Measurements from ENCODE around the gene CPNE9.

CPNE9 gene, protein sequence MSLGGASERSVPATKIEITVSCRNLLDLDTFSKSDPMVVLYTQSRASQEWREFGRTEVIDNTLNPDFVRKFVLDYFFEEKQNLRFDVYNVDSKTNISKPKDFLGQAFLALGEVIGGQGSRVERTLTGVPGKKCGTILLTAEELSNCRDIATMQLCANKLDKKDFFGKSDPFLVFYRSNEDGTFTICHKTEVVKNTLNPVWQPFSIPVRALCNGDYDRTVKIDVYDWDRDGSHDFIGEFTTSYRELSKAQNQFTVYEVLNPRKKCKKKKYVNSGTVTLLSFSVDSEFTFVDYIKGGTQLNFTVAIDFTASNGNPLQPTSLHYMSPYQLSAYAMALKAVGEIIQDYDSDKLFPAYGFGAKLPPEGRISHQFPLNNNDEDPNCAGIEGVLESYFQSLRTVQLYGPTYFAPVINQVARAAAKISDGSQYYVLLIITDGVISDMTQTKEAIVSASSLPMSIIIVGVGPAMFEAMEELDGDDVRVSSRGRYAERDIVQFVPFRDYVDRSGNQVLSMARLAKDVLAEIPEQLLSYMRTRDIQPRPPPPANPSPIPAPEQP

DNA sequence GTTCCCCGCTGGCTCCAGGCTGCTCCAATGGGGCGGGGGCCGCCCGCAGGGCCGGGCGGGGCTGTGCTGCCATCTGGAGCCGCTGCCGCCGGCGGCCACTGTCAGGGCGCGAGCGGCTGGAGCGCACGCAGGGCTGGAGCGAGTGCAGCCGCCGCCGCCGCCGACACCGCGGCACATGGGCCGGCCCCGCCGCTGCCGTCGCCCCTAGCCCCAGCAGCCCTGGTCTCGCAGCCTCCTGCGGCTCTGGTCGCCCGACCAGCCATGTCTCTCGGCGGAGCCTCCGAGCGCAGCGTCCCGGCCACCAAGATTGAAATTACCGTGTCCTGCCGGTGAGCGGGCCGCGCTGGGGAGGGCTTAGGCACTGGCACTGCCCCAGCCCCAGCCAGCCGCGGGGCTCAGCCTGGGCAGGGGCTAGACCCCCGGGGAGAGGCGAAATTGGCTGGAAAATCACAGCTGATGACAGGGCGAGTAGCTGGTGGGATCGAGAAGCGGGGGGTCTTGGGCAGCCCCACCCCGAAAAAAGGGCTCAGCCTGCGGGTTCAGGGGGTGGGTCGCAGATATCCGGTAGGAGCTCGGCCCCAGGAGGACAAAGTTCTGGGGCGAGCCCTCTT, at the start of gene CPNE9:
Gene CPNE9 (plus strand): TSS at position 98 of the 611 bp plus-strand sequence. CDS start 164 bp downstream, at position 262.
- DNase-seq: peak; percentile 14

DNA sequence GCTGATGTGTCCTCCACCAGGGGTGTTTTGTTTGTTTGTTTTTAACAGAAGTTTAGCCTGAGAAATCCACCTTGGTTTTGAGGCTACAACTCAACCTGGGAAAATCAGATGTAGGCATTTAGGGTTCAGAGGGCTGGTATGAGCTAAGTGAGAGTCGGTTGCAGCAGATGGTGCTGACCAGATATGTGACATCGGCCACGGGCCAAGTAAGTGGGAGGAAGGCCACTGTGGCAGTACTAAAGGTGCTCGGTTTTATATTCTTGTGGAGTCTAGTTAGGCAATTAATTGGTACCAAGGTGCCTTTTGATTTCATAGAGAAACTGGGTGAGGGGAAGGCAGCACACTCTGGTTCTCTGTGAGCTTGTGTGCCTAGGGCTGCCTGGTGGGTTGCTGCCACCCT, 43.8 kb upstream of the CPNE9 start:
- no peak for DNase-seq

DNA sequence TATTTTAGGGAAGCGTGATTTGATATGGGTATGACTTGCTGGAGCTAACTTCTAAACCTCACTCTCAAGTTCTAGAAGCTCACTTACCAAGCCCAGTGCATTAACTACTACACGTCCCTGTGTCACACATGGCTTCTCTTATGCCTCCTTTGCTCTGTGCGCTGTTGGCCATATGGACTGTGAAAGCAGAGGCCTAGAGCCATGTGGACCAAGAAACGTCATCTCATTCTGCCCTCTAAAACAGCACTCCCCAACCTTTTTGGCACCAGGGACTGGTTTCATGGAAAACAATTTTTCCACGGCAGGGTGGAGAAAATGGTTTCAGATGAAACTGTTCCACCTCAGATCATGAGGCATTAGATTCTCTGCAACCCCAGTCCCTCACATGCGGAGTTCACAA, 42.7 kb upstream of the CPNE9 start:
- no peak for DNase-seq

DNA sequence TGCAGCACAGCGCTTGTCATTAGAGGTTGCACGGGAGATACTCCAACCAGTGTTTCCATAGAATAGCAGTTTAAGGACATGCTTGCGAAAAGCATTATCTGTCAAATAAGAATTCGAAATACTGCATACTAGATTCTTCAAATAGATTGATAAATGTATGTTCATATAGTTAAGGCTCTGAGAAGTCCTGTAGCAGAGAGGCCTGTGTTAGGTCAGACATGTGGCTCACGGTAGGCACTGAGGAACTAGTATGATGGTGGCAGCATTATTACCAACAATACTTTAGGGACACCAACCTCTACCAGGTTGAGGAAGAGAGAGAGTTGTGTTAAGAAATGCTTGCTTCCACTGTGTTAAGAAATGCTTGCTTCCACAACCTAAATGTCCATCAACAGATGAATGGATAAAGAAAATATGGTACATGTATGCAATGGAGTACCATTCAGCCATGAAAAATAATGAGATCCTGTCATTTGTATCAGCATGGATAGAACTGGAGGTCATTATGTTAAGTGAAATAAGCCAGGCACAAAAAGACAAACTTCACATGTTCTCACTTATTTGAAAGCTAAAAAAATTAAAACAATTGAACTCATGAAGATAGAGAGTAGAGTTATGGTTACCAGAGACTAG, 39.4 kb upstream of the CPNE9 start:
- no peak for DNase-seq

DNA sequence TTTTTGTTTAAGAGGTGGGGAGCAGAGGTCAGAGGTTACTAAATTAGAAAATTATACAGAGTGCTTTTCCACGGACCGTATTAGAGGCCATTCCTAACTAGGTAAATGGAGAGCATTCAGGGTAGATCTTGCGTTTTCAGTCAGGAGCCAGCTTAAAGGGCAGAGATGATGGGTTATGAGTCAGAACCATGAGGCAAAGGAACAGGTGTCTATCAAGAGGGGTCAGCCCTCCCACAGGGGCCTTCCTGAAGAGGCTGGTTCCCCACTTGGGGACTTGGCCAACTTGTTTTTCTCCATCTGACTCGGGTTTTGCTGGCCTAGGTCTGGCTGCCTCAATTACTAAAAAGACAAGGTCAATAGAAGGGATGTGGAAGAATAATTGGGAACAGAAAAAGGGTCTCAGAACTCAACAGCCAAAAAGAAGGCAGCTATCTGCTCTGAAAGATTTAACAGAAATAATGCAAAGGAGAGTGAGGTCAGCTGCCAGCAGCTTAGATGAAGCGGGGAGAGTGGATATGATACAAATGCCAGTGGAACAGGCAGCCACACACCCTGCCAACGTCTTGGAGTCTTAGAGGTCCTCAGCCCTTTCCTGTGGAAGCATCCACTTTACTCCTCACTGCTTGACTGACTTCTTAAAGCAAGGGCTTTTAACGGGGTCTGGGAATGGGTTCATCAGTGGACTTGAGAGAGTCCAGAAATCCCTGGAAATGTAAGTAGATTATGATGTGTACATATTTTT, 36.8 kb upstream of the CPNE9 start:
- DNase-seq: no peak

DNA sequence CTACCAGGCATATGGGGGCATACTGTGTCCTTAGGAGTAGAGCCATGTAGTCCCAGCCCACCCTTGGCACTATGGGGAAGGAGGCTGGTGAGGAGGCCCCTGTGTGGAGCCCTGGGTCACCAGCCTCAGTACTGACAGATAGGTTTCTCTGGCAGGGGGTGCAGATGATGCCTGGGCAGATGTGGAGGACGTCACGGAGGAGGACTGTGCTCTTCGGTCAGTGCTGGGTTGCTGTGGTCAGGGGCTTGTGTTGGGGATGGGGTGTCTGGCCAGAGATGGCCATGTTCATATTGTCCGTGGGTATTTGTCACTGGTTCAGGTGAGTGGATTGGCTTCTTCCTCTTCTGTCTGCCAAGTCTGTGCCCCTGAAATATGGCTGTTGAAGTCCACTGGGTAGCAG, 34.4 kb upstream of the CPNE9 start:
- DNase-seq: no peak

DNA sequence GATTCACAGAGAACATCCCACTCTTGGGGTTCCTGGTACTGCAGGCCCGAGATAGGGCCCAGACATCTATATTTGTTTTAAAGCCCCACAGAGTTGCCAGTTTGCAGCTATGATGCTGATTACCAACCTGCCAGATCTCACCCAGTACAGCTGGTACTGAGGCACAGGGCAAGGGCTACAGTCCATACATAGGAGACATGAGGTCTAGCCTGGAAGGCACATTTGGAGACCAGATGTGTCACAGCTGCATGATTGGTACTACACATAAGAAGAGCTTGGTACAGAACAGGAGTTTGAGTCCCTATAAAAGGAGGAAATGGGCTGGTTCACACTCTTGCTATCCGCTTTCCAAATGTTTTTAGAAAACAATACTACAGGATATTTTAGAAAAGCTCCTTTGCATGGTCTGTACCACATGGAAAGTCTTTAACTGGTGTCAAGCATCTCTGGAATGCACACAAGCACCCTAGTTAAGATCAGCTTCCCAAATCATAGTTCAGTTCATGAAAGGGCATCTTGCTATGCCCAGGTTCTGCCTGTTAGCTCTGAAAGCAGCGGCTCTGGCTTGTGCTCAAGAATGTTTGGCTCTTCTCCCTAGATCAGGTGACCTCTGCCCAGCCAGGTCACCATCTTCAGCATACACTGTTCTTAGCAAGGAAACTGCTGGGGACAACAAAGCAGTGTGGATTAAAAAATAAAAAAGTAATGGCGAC, 33.8 kb upstream of the CPNE9 start:
- DNase-seq: no peak

DNA sequence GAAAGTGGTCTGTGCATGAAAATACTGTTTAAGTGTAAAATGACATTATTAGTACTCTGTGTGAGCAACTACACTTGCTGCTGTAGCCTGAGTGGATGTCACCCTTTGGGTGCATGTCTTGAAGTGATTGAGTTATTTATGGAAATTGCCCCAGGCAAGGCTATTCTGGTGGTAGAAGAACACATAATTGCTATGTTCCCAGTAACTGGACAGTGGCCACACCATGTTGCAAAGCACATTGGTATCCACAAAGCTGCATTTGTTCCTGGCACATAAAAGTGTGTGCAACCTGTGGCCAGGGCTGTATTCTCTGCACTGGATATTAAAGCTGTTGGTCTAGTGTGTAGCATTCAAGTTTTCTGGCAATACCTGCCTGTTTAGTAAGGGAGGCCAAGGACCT, 30.6 kb upstream of the CPNE9 start:
- no peak for DNase-seq

DNA sequence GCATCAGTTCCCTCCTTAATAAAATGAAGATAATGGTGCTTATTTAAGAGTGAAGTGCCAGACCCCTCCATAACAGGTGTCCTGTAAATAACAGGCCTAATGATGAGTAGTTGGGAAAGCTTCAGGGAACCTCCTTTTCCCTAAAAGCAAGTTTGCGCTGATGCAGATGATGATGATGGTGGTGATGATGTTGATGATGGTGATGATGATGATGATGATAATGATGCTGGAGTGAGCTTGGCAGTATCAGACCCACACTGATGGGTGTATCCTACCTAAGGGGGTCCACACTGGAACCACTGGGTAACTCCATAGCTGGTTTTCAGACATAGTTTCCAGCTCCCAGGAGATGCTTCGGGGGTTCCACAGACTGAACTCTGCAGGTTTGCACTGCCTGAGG, 29.9 kb upstream of the CPNE9 start:
- no peak for DNase-seq

DNA sequence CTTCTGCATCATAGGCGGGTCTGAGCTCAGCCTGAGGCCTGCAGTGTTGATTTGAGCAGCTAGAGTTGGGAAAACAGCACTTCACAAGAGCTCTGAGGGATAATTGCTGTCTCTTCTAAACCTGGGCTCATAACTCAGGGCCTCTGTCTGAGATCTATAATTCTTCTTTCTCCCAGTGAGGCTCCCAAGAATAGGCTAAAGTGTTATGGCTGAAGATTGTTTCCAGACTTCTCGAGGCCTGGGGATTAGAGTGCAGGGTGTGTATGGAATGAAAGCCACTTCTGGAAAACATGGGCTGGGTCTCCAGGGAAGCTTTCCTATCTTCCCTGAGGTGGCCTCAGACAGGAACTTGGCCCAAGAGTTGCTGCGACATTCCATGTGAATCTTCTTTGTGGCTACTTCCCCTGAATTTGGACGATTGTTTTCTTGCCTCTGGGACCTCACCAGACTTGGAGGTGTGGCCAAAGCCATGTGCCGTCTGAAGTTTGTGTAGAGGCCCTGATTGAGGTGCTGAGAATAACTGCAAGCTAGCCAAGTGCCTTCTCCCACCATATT, 27.8 kb upstream of the CPNE9 start:
- no peak for DNase-seq

DNA sequence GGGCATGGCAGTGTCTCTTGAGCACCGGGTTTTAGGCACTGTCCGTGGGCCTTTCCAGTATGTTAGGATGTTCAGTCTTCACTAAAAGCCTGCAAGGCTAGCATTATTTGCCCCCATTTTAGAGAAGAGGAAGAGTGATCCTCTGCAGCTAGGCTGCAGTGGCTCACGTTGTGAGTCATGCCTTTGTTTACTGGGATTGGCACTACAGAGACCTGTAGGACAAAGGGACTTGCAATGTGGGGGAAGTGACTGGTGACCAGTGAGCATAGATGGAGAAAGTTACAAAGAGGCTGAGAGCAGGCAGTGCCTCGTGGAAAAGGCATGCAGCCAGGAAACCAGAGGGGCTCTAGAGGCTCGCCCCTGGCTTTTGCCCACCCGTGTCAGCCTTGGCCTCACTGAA, 26.8 kb upstream of the CPNE9 start:
- DNase-seq: no peak

DNA sequence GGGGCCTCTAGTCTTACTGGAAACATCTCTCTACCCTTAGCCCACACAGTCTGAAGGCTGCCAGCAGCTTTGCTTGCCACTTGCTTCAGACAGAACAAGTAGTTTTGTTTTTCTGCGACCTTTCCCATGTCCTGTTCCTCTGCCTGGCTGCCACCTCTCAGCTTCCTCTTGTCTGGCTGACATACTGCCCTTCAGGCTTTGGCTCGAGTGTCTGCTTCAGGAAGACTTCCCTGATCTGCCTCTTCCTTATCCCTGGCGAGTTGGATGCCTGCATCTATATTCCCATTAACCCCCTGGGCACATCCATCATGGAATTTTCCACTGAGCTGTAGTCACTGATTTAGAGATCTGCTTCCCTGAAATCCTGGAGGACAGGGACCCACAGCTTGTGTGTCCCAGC, 25.1 kb upstream of the CPNE9 start:
- no peak for DNase-seq

DNA sequence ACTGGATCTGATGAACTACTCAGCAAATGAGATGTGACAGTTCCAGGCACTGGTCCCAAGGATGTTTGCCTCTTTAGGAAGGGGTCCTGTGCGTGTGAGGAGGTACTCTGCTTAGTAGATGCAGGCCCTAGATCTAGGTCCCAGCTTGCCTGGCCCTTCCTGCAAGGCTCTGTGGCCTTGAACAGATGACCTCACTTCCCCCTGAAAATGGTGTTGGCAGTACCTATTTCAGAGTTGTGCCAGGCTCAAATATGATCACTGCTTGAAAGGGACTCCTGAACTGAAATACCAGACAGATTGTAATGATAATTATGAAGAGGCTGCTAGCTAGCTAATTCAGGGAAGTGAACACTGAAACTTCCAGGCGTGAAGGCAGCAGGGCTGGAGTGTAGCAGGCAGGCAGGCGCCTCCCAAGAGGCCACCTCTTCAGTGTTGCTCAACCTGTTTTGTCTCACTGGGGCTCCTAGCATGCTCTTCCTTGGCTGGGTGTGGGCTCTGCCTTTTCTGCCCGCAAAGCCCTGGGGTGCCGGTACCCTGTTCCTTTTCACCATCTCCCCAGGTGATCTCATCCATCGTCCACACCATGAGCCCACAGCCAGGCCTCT, 24.1 kb upstream of the CPNE9 start:
- no peak for DNase-seq

DNA sequence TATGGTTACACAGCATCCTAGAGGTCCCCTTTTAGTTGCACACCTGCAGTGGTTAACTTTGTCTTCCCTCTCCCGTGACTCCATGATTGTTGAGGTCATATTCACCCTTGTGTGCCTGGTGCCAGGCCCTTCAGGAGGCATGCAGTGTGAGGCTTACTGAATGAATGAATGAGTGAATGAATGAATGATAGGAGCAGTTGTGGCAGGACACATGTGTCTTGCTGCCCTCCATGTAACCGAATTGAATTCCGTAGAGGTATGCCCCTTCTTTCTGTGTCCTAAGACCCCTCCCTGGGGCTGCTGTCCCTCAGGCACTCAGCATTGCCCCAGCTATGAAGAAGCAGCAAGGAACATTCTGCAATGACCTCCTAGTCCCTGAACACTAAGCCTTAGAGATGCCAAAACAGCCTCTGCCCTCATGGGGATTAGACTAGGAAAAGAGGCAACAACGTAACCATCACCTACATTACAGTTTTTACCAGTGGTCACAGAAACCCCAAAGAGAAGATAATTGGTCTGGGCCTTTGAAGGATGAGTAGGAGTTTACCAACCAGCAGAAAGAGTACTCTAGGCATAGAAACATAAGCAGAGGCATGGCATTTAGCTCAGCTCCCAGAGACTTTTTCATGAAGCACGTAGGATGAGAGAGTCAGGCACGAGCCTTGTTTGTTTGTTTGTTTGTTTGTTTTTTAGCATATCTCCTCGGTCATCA, 22.5 kb upstream of the CPNE9 start:
- no peak for DNase-seq

DNA sequence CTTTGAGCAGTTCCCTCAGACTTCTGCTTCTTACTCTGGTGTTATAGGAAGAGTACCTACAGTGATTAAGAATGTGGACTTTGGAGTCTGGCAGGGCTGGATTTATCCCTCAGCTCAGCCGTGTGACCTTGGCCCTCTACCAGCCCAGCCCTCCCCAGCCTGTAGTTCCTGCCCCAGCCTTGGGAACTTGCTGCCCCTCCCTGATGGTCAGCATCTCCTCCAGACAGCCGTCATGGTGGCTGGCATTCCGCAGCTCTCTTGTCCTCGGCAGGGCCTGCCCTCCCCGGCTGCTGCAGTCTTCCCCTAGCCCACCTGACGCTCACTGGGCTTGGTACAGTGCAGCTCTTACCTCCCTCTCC, 21.9 kb upstream of the CPNE9 start:
- DNase-seq: no peak

DNA sequence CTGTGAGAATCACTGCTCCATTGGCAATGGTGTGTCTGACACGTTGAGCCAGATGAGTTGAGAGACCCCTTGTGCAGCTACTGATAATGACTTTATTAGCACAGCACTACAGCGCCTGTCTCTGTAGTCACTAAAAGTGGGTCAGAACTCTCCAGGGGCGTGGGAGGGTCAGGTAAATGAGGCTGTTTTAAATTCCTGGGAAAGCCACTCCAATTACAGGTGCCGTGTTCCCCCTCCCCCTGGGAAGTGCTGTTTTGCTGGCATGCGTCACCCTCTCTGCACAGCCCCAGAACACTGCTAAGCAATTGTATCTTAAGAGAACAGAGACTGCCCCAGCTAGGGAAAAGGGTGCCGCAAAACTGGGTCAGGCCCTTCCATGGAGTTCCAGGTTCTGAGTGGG, 21.5 kb upstream of the CPNE9 start:
- DNase-seq: no peak

DNA sequence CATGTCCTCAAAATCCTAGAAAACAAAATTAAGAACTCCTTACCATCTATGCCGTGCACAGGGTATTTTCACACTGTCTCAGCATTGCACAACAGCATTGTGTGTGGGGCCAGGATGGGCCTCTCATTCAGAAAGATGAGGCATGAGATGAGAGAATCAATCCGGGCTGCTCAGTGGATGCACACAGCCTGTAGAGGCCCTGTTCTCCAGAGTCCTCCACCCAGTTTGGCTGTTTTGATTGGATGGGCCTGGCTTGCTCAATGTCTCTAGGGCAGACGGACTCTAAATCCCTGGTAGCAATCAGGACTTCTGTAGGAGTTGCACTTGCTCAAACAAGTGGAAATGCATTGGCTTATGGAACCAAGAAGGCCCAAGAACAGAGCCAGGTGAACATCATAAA, 20.2 kb upstream of the CPNE9 start:
- no peak for DNase-seq

DNA sequence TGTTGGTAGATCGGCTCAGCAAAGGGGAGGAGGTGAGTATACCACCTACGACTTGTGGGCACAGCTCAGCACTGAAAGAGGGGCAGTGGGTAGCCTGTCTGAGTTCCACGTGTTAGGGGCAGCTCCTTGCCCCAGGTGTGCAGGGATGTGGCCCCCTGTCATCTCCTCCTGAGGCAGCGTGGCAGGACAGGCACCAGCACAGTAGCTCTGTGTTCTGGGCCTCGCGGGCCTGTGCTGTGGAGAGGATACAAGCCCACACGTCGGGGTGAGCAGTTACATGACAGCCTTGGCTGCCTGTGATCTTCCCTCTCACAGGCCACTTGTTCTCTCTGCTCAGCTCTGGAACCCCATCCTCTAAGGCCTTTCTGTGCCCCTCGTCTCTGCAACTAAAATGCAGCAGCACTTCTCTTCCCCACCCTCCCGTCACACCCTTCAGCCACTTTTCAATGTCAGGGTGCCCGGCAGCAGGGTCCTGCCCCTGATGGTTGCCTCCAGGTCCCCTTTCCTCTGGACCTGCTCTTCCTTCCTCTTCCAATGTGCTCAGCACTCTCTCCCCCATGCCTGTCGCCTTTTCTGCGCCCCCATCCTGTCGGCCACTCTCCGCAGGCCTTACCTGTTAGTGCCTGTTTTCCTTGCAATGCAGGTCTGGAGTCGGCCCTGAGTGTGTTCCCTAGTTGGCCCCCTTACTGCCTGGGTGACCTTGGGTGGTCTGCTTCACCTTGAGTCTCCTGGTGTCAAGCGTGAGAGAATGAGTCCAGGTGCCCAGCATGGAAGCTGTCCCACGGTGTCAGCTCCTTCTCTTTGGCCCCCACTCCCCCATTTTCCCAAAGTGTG, 18.2 kb upstream of the CPNE9 start:
- DNase-seq: no peak

DNA sequence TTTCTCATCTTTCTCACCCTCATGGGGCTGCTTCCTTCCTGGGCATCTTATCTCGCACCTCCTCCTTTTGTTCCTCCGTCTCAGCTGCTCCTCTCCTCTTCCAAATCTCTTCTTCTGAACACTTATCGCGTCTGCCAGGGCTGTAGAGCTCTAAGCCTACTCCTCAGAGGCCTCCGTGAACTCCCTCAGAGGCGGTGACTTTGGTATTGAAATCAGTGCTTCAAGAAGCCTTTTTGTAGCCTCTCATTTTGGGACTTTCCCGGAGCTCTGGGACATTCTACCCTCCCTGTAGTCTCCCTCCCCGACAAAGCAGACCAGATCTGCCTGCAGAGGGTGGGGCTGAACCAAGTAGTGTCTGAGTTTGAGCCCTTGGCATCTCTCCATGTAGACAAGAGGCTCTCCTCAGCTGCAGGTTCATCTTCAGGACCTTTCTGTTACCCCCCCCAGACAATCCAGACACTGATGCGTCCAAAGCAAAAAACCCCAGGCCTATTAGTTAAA, 17.5 kb upstream of the CPNE9 start:
- DNase-seq: peak; percentile 46

DNA sequence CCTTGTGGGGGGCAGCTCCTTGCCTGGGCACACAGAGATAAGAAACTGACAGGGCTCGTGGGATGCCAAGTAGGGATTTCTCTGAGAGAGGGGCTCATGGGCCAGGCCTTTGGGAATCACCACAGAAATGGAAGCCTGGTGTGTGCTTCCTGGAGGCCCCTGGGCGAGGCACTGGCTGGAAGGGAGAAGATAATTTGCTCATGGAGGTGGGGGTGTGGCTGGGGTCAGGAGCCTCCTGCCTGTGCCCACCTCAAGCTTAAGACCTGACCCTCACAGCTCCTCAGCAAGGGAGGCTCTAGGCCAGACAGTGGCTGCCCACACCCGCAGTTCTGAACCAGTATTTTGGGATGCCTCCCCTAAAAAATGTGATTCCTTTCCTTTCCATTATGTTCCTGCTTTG, 16.9 kb upstream of the CPNE9 start:
- DNase-seq: no peak

Measured in hematopoietic multipotent progenitor cell treated with erythropoietin and hydrocortisone succinate and interleukin-3 and kit ligand, for 6 days (in vitro differentiated cells).